ENCODE data around the gene TUB.

TUB gene

GRCh38 chr11:8089791-8090510, 8.9 kb downstream of the TUB start:
- no peak for DNase-seq (ENCODE audit: low read depth in 3 of 3, low spot score in 1 of 3)

- no peak for DNase-seq (ENCODE audit: low read depth in 3 of 3, low spot score in 1 of 3)
Observed at GRCh38 chr11:8090756-8091155, 9.7 kb downstream of the TUB start.

GRCh38 chr11:8091721-8092120, 10.7 kb downstream of the TUB start:
- no peak for DNase-seq (ENCODE audit: low read depth in 3 of 3, low spot score in 1 of 3)

GRCh38 chr11:8092587-8093424, 11.8 kb downstream of the TUB start:
- DNase-seq (ENCODE audit: low read depth in 3 of 3, low spot score in 1 of 3): no peak

GRCh38 chr11:8093931-8094575, 13.0 kb downstream of the TUB start:
- DNase-seq (ENCODE audit: low read depth in 3 of 3, low spot score in 1 of 3): no peak

- DNase-seq (ENCODE audit: low read depth in 3 of 3, low spot score in 1 of 3): no peak
Observed at GRCh38 chr11:8094656-8095055, 13.6 kb downstream of the TUB start.

GRCh38 chr11:8095371-8095770, 14.4 kb downstream of the TUB start:
- no peak for DNase-seq (ENCODE audit: low read depth in 3 of 3, low spot score in 1 of 3)

- no peak for DNase-seq (ENCODE audit: low read depth in 3 of 3, low spot score in 1 of 3)
Observed at GRCh38 chr11:8095806-8096522, 15.0 kb downstream of the TUB start.

- no peak for DNase-seq (ENCODE audit: low read depth in 3 of 3, low spot score in 1 of 3)
Observed at GRCh38 chr11:8096575-8096974, 15.6 kb downstream of the TUB start.

- DNase-seq (ENCODE audit: low read depth in 3 of 3, low spot score in 1 of 3): no peak
Observed at GRCh38 chr11:8097062-8097461, 16.1 kb downstream of the TUB start.

- DNase-seq (ENCODE audit: low read depth in 3 of 3, low spot score in 1 of 3): no peak
Observed at GRCh38 chr11:8097468-8097867, 16.5 kb downstream of the TUB start.

GRCh38 chr11:8097926-8098325, 16.9 kb downstream of the TUB start:
- no peak for DNase-seq (ENCODE audit: low read depth in 3 of 3, low spot score in 1 of 3)

- DNase-seq (ENCODE audit: low read depth in 3 of 3, low spot score in 1 of 3): no peak
Observed at GRCh38 chr11:8098361-8098760, 17.4 kb downstream of the TUB start.

GRCh38 chr11:8098879-8099278, 17.9 kb downstream of the TUB start:
- no peak for DNase-seq (ENCODE audit: low read depth in 3 of 3, low spot score in 1 of 3)

GRCh38 chr11:8099291-8099899, 18.4 kb downstream of the TUB start:
- DNase-seq (ENCODE audit: low read depth in 3 of 3, low spot score in 1 of 3): peak; percentile 19 to 63 (median 37)

- DNase-seq (ENCODE audit: low read depth in 3 of 3, low spot score in 1 of 3): no peak
Observed at GRCh38 chr11:8100158-8100557, 19.1 kb downstream of the TUB start.

- no peak for DNase-seq (ENCODE audit: low read depth in 3 of 3, low spot score in 1 of 3)
Observed at GRCh38 chr11:8100605-8101004, 19.6 kb downstream of the TUB start.

- no peak for DNase-seq (ENCODE audit: low read depth in 3 of 3, low spot score in 1 of 3)
Observed at GRCh38 chr11:8101421-8101820, 20.4 kb downstream of the TUB start.

- DNase-seq (ENCODE audit: low read depth in 3 of 3, low spot score in 1 of 3): no peak
Observed at GRCh38 chr11:8102296-8102915, 21.4 kb downstream of the TUB start.

- no peak for DNase-seq (ENCODE audit: low read depth in 3 of 3, low spot score in 1 of 3)
Observed at GRCh38 chr11:8102965-8103364, 22.0 kb downstream of the TUB start.

GRCh38 chr11:8103909-8104308, 22.9 kb downstream of the TUB start:
- DNase-seq (ENCODE audit: low read depth in 3 of 3, low spot score in 1 of 3): no peak

Measured in stimulated activated CD4-positive, alpha-beta T cell treated with anti-CD3 and anti-CD28 coated beads, TNF-alpha, amount 100 ng/mL, for 1 hour (primary cell).